WTC11 (cell line): ENCODE data around the gene TMPRSS12.

Experiments
- CREB1 ChIP-seq: sonication (generic); formaldehyde crosslinking; IDR thresholded peaks from 2 replicates; pipeline ENCODE4 v1.8.0; 2023; ENCODE audit warnings: mild to moderate bottlenecking, missing genetic modification reagents
- CREM ChIP-seq: sonication (generic); formaldehyde crosslinking; IDR thresholded peaks from 2 replicates; pipeline ENCODE4 v1.8.1; 2022; ENCODE audit warnings: mild to moderate bottlenecking, missing genetic modification reagents, moderate library complexity
- E2F4 ChIP-seq: sonication (generic); formaldehyde crosslinking; IDR thresholded peaks from 2 replicates; pipeline ENCODE4 v1.8.1; 2022; ENCODE audit warnings: low read depth, mild to moderate bottlenecking, moderate library complexity, missing genetic modification reagents, borderline replicate concordance
- ETV6 ChIP-seq: sonication (generic); formaldehyde crosslinking; IDR thresholded peaks from 2 replicates; pipeline ENCODE4 v1.8.1; 2022; ENCODE audit warnings: mild to moderate bottlenecking, missing genetic modification reagents
- HMGXB4 ChIP-seq: sonication (generic); formaldehyde crosslinking; IDR thresholded peaks from 2 replicates; pipeline ENCODE4 v1.8.1; 2023; ENCODE audit warnings: mild to moderate bottlenecking, moderate library complexity, missing genetic modification reagents
- PRRX2 ChIP-seq: fragments of 250-450 bp; sonication (Bioruptor Pico); IDR thresholded peaks from 2 replicates; pipeline ENCODE4 v1.8.0; 2021; ENCODE audit warnings: mild to moderate bottlenecking
- RELA ChIP-seq: sonication (generic); formaldehyde crosslinking; IDR thresholded peaks from 2 replicates; pipeline ENCODE4 v1.8.1; 2022; ENCODE audit warnings: missing genetic modification reagents, mild to moderate bottlenecking, borderline replicate concordance
- SMAD3 ChIP-seq: sonication (generic); formaldehyde crosslinking; IDR thresholded peaks from 2 replicates; pipeline ENCODE4 v1.8.0; 2022; ENCODE audit warnings: missing genetic modification reagents, mild to moderate bottlenecking, borderline replicate concordance
- ZNF512 ChIP-seq: sonication (generic); formaldehyde crosslinking; IDR thresholded peaks from 2 replicates; pipeline ENCODE4 v1.8.1; 2022; ENCODE audit warnings: missing genetic modification reagents, borderline replicate concordance
- TF ChIP-seq, protein P1 (sequence below): fragments of 200-600 bp; IDR thresholded peaks from 2 replicates; pipeline ENCODE4 v1.8.0; 2022; ENCODE audit warnings: antibody characterized with exemption
- TF ChIP-seq, protein P2 (sequence below): sonication (generic); formaldehyde crosslinking; IDR thresholded peaks from 2 replicates; pipeline ENCODE4 v1.8.1; 2023; ENCODE audit warnings: mild to moderate bottlenecking, missing genetic modification reagents
- TF ChIP-seq, protein P3 (sequence below): sonication (generic); formaldehyde crosslinking; IDR thresholded peaks from 2 replicates; pipeline ENCODE4 v1.8.0; 2023; ENCODE audit warnings: mild to moderate bottlenecking, missing genetic modification reagents
- TF ChIP-seq, protein P4 (sequence below): sonication (generic); formaldehyde crosslinking; IDR thresholded peaks from 2 replicates; pipeline ENCODE4 v1.8.1; 2023; ENCODE audit warnings: mild to moderate bottlenecking, missing genetic modification reagents, moderate library complexity

GRCh38 chr12:50845021-50845647 lies 2.4 kb downstream of the TMPRSS12 start:
- TF ChIP-seq E2F4 (CRISPR knock-in tag): no peak
- TF ChIP-seq RELA: no peak
- TF ChIP-seq, protein P1, sequence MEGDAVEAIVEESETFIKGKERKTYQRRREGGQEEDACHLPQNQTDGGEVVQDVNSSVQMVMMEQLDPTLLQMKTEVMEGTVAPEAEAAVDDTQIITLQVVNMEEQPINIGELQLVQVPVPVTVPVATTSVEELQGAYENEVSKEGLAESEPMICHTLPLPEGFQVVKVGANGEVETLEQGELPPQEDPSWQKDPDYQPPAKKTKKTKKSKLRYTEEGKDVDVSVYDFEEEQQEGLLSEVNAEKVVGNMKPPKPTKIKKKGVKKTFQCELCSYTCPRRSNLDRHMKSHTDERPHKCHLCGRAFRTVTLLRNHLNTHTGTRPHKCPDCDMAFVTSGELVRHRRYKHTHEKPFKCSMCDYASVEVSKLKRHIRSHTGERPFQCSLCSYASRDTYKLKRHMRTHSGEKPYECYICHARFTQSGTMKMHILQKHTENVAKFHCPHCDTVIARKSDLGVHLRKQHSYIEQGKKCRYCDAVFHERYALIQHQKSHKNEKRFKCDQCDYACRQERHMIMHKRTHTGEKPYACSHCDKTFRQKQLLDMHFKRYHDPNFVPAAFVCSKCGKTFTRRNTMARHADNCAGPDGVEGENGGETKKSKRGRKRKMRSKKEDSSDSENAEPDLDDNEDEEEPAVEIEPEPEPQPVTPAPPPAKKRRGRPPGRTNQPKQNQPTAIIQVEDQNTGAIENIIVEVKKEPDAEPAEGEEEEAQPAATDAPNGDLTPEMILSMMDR: no peak
- TF ChIP-seq, protein P2, sequence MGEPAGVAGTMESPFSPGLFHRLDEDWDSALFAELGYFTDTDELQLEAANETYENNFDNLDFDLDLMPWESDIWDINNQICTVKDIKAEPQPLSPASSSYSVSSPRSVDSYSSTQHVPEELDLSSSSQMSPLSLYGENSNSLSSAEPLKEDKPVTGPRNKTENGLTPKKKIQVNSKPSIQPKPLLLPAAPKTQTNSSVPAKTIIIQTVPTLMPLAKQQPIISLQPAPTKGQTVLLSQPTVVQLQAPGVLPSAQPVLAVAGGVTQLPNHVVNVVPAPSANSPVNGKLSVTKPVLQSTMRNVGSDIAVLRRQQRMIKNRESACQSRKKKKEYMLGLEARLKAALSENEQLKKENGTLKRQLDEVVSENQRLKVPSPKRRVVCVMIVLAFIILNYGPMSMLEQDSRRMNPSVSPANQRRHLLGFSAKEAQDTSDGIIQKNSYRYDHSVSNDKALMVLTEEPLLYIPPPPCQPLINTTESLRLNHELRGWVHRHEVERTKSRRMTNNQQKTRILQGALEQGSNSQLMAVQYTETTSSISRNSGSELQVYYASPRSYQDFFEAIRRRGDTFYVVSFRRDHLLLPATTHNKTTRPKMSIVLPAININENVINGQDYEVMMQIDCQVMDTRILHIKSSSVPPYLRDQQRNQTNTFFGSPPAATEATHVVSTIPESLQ (CRISPR knock-in tag): no peak
- TF ChIP-seq HMGXB4 (CRISPR knock-in tag): no peak
- TF ChIP-seq CREB1 (CRISPR knock-in tag): no peak
- TF ChIP-seq, protein P3, sequence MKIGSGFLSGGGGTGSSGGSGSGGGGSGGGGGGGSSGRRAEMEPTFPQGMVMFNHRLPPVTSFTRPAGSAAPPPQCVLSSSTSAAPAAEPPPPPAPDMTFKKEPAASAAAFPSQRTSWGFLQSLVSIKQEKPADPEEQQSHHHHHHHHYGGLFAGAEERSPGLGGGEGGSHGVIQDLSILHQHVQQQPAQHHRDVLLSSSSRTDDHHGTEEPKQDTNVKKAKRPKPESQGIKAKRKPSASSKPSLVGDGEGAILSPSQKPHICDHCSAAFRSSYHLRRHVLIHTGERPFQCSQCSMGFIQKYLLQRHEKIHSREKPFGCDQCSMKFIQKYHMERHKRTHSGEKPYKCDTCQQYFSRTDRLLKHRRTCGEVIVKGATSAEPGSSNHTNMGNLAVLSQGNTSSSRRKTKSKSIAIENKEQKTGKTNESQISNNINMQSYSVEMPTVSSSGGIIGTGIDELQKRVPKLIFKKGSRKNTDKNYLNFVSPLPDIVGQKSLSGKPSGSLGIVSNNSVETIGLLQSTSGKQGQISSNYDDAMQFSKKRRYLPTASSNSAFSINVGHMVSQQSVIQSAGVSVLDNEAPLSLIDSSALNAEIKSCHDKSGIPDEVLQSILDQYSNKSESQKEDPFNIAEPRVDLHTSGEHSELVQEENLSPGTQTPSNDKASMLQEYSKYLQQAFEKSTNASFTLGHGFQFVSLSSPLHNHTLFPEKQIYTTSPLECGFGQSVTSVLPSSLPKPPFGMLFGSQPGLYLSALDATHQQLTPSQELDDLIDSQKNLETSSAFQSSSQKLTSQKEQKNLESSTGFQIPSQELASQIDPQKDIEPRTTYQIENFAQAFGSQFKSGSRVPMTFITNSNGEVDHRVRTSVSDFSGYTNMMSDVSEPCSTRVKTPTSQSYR (CRISPR knock-in tag): no peak
- no peak for TF ChIP-seq CREM (CRISPR knock-in tag)
- no peak for TF ChIP-seq SMAD3 (CRISPR knock-in tag)
- TF ChIP-seq, protein P4, sequence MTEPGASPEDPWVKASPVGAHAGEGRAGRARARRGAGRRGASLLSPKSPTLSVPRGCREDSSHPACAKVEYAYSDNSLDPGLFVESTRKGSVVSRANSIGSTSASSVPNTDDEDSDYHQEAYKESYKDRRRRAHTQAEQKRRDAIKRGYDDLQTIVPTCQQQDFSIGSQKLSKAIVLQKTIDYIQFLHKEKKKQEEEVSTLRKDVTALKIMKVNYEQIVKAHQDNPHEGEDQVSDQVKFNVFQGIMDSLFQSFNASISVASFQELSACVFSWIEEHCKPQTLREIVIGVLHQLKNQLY: no peak
- no peak for TF ChIP-seq ETV6
- no peak for TF ChIP-seq ZNF512 (CRISPR knock-in tag)
- TF ChIP-seq PRRX2 (CRISPR knock-in tag): no peak
